ENCODE results near the gene EIF1B.
A peak's percentile ranks its signal among the peaks of the same experiment; 100 is the strongest.
"Not testable (repeated sequence)": the region's sequence is repeated elsewhere in the genome, so short reads cannot be mapped to it uniquely, and the experiment has no call there.

Gene EIF1B

DNA sequence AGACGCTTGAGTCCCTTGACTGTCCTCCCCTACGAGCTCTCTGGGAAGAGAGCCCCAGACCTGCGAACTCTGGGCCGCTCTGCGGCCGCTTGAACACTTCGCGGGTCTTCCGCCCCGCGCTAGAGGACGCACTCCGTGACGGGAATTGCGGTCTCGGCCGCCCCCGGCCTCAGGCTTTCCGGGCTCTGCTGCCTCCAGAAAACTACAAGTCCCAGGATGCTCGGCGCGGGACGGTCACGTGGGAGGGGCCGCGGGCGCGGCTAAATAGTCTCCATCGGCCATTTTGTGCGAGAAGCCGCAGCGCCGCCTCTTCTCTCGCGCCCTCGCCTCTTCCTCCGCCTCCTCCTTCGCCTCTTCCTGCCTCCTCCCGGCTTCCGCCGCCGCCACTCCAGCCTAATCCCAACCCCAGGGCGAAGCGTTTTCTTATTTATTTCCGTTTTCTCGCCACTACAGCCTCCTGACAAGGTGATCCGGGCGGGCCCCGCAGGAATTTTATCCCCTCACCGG is at the start of gene EIF1B:
EIF1B (plus strand) TSS at position 290 of the 507 bp plus-strand sequence. CDS start 235 bp downstream, outside the sequence.
- DNase-seq (ENCODE audit: low read depth) = peak; percentile 94

DNA sequence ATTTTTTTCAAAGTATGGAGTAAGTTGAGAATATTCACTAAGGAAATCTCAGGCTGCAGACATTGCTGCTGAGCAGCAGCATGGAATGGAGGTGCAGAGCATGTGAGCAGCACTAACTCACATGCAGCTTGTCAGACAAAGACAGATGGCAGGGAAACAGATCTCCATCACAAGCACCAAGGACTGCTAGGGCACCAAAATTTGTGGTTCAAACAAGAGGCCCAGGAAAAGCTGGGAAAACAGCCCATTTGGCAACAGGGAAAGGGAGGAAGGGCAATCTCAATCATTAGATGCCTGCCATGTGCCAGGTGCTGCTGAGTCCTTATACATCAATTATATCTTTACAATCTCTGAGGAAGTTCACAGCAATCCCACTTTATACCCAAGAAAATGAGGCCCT is 47.2 kb upstream of the EIF1B start:
- DNase-seq (ENCODE audit: low read depth) = no peak

GRCh38 chr3:40264451-40264850 is 45.1 kb upstream of the EIF1B start:
- no peak for DNase-seq (ENCODE audit: low read depth)

DNA sequence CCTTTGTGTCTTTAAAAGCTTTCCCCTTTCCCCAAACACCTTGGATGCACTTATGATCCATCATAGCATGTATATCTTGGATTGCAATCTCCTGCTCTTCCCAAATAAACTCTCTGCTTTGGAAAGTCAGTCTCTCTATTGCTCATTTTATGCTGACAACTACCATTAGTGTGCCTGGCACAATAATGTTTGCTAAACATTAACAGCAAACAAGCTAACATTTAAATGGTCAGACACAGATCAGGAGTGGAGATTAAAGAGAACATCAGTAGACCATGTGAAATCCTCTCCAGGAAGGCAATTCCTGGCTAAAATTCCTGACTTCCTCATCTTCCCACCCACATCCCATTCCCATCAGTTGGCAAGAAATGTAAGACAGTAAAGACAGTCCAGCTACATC is 44.3 kb upstream of the EIF1B start:
- no peak for DNase-seq (ENCODE audit: low read depth)

DNA sequence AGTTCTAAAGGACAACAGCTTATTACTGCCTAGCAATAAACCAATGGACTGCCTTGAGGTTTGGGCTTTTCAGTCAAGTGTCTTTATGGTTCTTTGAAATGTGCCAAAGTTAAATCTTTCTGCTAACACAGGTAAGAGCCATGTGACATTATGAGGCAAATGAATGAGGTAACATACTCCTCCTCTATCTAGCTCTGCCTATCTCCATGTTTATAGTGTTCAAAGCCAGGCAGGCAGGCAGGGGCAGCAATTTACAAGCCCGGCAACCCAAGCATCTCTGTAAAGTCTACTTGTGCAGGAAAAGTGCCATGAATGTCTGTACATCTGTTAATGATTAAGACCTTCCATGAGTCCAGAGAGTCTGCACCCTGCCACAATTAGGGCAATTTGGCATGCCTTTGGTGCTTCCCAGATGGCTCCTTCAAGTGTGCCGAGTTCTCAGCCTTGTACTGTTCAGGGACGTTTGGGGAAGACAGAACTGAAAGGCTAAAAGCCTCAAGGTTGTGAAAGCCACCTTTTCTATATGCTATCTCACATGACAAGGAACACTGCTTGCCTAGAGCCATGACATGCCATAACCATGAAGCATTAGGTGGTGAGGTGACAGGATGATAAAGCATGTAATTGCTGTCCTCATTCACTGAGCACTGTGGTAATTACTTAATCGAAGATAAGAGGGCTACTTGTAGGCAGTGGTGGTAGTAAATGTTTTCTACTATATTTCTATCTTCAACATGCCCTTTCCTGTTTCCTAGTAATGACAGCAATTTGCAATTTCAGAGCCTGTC is 41.4 kb upstream of the EIF1B start:
- no peak for DNase-seq (ENCODE audit: low read depth)

DNA sequence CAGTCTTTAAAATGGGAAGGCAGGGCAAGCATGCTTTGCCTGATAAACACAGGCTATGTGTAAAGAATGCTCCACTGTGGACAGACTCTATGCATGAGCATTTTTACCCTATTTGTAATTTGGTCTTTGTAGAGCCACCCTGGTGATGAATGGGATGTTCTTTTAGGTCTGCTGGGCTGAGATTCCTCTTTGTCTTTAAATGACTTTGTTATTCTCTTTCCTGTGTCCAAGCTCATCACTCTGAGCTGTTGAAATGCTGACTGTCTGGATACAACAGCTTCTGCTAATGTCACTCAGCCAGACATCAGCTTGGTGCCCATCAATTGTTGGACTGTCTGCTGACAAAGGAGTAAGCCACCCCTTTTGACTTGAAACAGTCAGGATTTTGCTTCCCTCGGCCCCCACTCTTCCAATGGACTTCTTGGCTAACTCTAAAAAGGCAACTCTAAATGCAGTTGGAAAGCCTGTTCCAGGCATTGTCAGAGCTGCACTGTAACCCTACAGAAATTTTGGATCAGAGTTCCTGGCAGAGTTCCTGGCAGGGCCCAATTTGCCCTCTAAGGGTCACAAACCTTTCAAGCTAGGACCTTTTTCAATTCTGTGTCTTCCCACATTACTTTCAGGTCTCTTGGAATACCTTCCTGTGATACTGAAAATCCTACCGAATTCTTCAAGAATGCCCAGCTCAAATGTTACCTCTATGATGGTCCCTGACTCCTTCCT is 40.5 kb upstream of the EIF1B start:
- DNase-seq (ENCODE audit: low read depth) = no peak

DNA sequence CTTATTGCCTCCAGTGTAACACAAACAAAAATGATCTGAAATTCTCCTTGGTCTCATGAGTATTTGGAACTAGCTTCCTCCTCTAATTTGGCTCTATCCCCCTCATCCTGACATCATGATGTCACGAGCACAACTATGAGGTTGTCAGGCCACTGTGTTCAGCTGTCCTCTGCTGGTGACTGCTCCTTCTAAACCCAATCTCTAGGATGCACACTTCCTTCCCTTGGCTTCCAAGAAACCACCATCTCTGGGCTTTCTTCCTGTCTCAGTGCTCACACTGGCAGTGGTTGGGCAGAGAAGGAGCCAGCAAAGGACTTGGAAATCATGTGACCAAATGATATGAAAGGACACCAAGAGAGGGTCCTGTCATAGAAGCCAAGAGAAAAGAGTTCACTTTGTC is 30.7 kb upstream of the EIF1B start:
- DNase-seq (ENCODE audit: low read depth) = no peak

GRCh38 chr3:40281995-40282394 is 27.5 kb upstream of the EIF1B start:
- DNase-seq (ENCODE audit: low read depth) = no peak

- DNase-seq (ENCODE audit: low read depth) = not testable (repeated sequence)
These were observed 26.4 kb upstream of the EIF1B start for GRCh38 chr3:40283057-40283456.

DNA sequence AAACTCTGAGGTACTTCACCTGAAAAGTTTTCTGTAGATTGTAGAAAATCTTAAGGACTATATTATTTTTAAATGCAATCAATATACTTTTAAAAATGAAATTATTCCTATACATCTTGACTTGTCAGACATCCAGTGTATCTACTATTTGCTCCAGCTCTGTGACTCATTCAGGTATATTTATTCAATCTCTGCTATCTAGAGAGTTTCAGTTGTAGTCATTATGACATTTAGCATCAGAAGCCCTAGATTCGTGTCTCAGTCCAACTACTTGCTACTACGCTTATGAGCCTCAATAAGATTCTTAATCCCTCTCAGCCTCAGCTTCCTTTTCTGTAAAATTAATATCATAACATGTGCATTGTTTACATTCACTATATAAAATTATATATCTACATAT is 22.3 kb upstream of the EIF1B start:
- DNase-seq (ENCODE audit: low read depth) = no peak

DNA sequence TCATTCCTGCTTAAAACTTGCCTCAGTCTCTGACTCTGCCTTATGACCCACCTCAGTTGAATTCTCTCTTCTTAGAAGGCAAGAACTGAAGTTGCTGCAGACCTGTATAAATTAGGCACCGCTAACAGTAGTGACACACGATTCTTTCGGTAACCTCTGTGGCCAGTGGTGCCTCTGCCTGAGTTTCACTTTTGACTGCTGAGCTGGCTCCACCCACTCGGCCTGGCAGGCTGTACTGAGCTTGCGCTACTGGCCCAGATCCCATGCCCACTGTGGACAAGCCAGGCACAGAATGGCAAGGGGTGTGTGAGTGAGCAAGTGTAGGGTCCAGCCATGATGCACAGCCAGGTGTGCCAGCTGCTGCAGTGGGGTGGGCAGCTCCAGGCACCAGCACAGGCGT is 19.1 kb upstream of the EIF1B start:
- no peak for DNase-seq (ENCODE audit: low read depth)

- DNase-seq (ENCODE audit: low read depth) = no peak
These were observed 18.0 kb upstream of the EIF1B start for GRCh38 chr3:40291471-40291870.

DNA sequence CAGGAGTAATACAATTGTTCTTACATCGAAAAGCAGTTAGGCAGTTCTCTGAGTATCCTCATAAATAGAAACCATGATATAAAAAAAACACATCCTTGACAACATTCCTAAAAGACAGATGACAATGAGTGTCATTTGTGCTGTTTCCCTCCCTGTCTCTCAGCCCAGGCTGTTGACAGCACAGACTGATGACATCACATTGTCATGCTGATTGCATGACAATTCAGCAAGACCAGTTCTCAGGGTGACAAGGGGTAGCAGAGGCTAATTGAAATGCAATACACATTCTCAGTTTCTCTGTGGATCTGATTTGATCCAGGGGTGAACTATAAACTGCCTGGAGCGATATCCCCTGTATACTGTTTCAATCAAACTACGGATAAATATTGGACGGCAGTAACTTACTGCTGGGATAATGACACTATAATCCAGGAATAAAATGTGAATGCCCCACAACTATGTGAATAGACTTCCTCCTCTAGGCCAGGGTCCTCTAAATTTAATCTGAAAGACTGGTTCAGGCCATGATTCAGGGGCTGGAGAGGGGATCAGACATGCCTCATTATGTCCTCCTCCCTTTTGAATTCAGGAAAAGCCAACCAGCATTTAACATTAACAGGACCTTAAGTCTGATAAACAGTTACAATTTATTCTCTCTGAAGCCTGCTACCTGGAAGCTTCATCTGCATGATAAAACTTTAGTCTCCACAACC is 16.7 kb upstream of the EIF1B start:
- no peak for DNase-seq (ENCODE audit: low read depth)

- DNase-seq (ENCODE audit: low read depth) = no peak
These were observed 15.1 kb upstream of the EIF1B start for GRCh38 chr3:40294434-40294833.

GRCh38 chr3:40298075-40298474 is 11.4 kb upstream of the EIF1B start:
- no peak for DNase-seq (ENCODE audit: low read depth)

DNA sequence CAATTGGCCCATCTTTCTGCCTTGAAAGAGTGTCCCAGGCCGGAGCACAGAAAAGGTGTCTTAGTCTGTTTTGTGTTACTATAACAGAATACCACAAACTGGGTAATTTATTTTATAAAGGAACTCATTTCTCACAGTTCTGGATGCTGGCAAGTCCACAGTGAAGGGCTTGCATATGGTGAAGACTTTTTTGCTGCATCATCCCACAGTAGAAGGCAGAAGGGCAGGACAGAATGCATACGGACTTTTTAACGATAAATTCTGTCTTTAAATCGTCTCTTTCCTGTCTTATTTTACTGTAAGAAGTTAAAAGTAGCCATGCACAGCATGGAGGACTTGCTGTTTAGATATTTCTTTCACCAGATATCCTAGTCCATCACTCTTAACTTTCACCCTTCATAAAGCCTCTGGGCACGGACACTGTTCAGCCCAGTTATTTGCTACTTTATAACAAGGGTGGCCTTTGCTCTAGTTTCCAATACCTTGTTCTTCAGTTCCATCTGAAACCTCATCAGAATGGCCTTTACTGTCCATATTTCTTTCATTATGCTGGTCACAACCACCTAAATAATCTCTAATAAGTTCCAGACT is 10.3 kb upstream of the EIF1B start:
- no peak for DNase-seq (ENCODE audit: low read depth)

DNA sequence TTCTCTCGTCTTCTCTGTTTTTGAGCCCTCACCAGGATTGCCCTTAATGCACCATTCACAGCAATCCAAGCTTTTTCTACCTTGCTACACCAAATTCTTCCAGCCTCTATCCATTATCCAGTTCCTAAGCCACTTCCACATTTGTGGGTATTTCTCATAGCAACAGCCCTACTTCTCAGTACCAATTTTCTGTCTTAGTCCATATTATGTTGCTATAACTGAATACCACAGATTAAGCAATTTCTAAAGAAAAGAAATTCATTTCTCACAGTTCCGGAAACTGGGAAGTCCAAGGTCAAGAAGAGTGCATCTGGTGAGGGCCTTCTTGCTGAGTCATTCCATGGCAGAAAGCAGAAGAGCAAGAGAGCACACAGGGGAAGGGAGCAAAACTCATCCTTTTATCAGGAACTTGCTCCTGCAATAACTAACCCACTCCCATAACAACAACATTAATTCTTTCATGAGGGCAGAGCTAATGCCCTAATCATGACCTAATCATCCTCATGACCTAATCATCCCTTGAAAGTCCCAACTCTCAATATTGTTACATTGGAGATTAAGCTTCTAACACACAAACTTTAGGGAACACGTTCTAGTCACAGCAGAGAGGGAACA is 9.7 kb upstream of the EIF1B start:
- no peak for DNase-seq (ENCODE audit: low read depth)

DNA sequence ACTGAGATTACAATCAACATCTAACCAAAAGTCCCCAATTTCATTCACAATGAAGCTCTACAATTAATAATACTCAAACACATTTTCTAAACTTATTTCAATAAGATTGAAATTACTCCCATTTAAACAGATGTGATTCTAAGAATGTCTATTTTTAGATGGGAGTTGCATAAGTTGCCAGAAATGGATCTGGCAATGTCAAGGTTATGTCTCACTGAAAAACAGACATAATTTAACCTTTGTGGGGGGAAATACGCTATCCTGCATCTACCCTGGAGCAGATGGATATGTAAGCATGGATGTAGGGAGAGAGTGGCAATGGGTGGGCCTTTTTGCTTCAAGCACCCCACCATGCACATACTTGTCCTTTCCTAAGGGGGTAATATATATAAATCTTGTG is 6.7 kb upstream of the EIF1B start:
- no peak for DNase-seq (ENCODE audit: low read depth)

- no peak for DNase-seq (ENCODE audit: low read depth)
These were observed 5.2 kb upstream of the EIF1B start for GRCh38 chr3:40304352-40304751.

DNA sequence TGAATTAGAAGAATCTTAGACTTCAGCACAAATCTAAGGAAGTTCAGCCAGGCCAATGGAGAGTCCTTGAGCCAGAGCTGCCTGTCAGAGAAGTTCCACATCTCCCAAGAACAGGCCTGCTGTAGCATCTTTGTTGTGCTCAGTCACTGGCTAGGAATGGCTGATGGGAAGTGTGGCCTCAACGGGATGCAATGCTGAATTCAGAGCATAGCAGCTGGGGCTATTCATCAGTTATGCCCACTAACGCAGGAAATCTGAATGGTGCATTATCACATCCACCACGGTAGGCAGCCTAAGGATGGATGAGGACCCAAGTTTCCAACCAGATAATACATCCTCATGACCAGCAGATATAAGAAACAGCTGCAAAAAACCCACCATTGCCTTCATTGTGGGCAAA is 3.2 kb upstream of the EIF1B start:
- DNase-seq (ENCODE audit: low read depth) = no peak

DNA sequence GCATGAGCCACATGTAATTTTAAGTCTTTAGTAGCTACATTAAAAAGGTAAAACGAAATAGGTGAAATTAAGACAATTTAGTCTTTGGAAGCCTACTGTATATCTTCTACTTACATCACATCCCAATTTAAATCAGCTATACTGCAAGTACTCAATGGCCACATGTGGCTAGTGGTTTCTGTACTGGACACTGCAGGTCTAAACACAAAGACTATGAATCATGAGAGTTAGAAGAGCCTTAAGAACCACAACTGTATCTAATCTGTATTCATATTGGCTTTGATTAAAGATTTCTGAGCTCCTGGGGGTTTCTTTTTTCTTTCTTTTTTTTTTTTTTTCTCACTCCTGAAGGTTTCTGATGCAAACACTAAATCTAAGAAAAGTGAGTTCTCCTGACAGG is 2.3 kb upstream of the EIF1B start:
- DNase-seq (ENCODE audit: low read depth) = no peak

All from T-helper 22 cell (primary cell).